GM23338 (cell line): Measurements from ENCODE around the gene ACOT13.
"Not testable (repeated sequence)": the region's sequence is repeated elsewhere in the genome, so short reads cannot be mapped to it uniquely, and the experiment has no call there.

Experiments used
- CREB1 ChIP-seq: fragments of 250-450 bp; sonication (Bioruptor Pico); IDR thresholded peaks from 2 replicates; pipeline ENCODE4 v1.5.0; 2020; ENCODE audit warnings: low read depth, mild to moderate bottlenecking, moderate library complexity
- CTCF ChIP-seq, 2 experiments: fragments of 200-600 bp in 1 of 2; sonication (generic) in 1 of 2; conservative IDR thresholded peaks; 2 replicates each; pipeline versions ENCODE4 v1.5.1 to v1.6.1; 2016 to 2017; ENCODE audit warnings: antibody characterized with exemption in 2 of 2, low read depth in 2 of 2, mild to moderate bottlenecking in 2 of 2, moderate library complexity in 1 of 2
- EZH2phosphoT487 ChIP-seq: fragments of 200-600 bp; sonication (generic); IDR thresholded peaks from one replicate; pipeline ENCODE4 v1.8.1; 2018; ENCODE audit warnings: antibody characterized with exemption; ENCODE audit not compliant: unreplicated experiment
- JUNB ChIP-seq: IDR thresholded peaks from one replicate; pipeline ENCODE4 v1.6.1; 2016; ENCODE audit warnings: antibody characterized with exemption; ENCODE audit not compliant: unreplicated experiment
- POLR2AphosphoS5 ChIP-seq: IDR thresholded peaks from 2 replicates; pipeline ENCODE4 v1.6.1; 2016; ENCODE audit warnings: antibody characterized with exemption, low read depth
- REST ChIP-seq: IDR thresholded peaks from one replicate; pipeline ENCODE4 v1.6.1; 2018; ENCODE audit warnings: antibody characterized with exemption; ENCODE audit not compliant: unreplicated experiment

GRCh38 chr6:24734710-24735109 lies 67.8 kb downstream of the ACOT13 start:
- TF ChIP-seq CTCF (conservative IDR thresholded peaks at IDR 0.05; ENCODE audit: low read depth in 2 of 2); CREB1 (CRISPR knock-in tag); JUNB; REST; EZH2phosphoT487; POLR2AphosphoS5: not testable (repeated sequence)
